Astrocyte (in vitro differentiated cells and primary cell): Measurements from ENCODE around the gene IRF1. TPM values are rescaled to one million over a fixed set of nuclear protein-coding genes. Genes with fewer than 3 reads are reported as not detected.

Experiments used
- DNase-seq: peaks from one replicate; pipeline ENCODE4 v3.0.0-alpha.2; 2010; ENCODE audit warnings: low read depth
- FAIRE-seq: peaks from 2 replicates; lab custom pipeline; 2011; peaks lifted over from hg19 to GRCh38; lab: Jason Lieb, UNC
- H2AFZ ChIP-seq: 2 replicates; pipeline ENCODE4 v1.6.0; 2012; ENCODE audit warnings: low read depth, low read length, inconsistent platforms
- H3K27ac ChIP-seq: 2 replicates; pipeline ENCODE4 v1.5.1; 2011; ENCODE audit warnings: low read depth, low read length, inconsistent platforms
- H3K27me3 ChIP-seq: 2 replicates; pipeline ENCODE4 v1.6.0; 2011; ENCODE audit warnings: low read length, inconsistent platforms; ENCODE audit not compliant: insufficient read depth
- H3K36me3 ChIP-seq: 2 replicates; pipeline ENCODE4 v1.5.1; 2011; ENCODE audit warnings: low read length, inconsistent platforms; ENCODE audit not compliant: insufficient read depth
- H3K4me1 ChIP-seq: 2 replicates; pipeline ENCODE4 v1.5.1; 2011; ENCODE audit warnings: low read length, inconsistent platforms; ENCODE audit not compliant: insufficient read depth
- H3K4me2 ChIP-seq: 2 replicates; pipeline ENCODE4 v1.6.0; 2012; ENCODE audit warnings: low read length, inconsistent platforms
- H3K4me3 ChIP-seq: 2 replicates; pipeline ENCODE4 v1.5.1; 2011; ENCODE audit warnings: low read depth, mild to moderate bottlenecking, low read length, inconsistent platforms; ENCODE audit not compliant: insufficient read depth
- H3K79me2 ChIP-seq: 2 replicates; pipeline ENCODE4 v1.6.0; 2012; ENCODE audit warnings: mild to moderate bottlenecking, low read length, inconsistent platforms; ENCODE audit not compliant: insufficient read depth
- H3K9ac ChIP-seq: 2 replicates; pipeline ENCODE4 v1.6.0; 2012; ENCODE audit warnings: mild to moderate bottlenecking, low read length, inconsistent platforms
- H3K9me3 ChIP-seq: 2 replicates; pipeline ENCODE4 v1.5.1; 2012; ENCODE audit warnings: low read depth, mild to moderate bottlenecking, low read length, inconsistent platforms; ENCODE audit not compliant: insufficient read depth
- H4K20me1 ChIP-seq: 2 replicates; pipeline ENCODE4 v1.6.0; 2012; ENCODE audit warnings: low read length, inconsistent platforms; ENCODE audit not compliant: insufficient read depth
- H3K27ac Mint-ChIP-seq: one replicate; pipeline ENCODE4 v1.8.0; 2021; ENCODE audit warnings: mild to moderate bottlenecking, mixed read lengths; ENCODE audit not compliant: unreplicated experiment
- H3K27me3 Mint-ChIP-seq: one replicate; pipeline ENCODE4 v1.8.0; 2021; ENCODE audit warnings: low read depth, mixed read lengths; ENCODE audit not compliant: unreplicated experiment
- H3K36me3 Mint-ChIP-seq: one replicate; pipeline ENCODE4 v1.8.0; 2021; ENCODE audit warnings: low read depth, mixed read lengths; ENCODE audit not compliant: unreplicated experiment
- H3K4me1 Mint-ChIP-seq: one replicate; pipeline ENCODE4 v1.8.0; 2021; ENCODE audit warnings: low read depth, mixed read lengths; ENCODE audit not compliant: unreplicated experiment
- H3K4me3 Mint-ChIP-seq: one replicate; pipeline ENCODE4 v1.8.0; 2021; ENCODE audit warnings: mild to moderate bottlenecking, moderate library complexity, mixed read lengths; ENCODE audit not compliant: unreplicated experiment
- H3K9me3 Mint-ChIP-seq: one replicate; pipeline ENCODE4 v1.8.0; 2021; ENCODE audit warnings: mild to moderate bottlenecking, mixed read lengths; ENCODE audit not compliant: unreplicated experiment
- EZH2 ChIP-seq: IDR thresholded peaks from 2 replicates; pipeline ENCODE4 v1.6.1; 2012; ENCODE audit warnings: mild to moderate bottlenecking, low read length, inconsistent platforms; ENCODE audit not compliant: insufficient read depth
- total RNA-seq: library from RNA; stranded (reverse); gene quantifications from 2 replicates; pipeline ENCODE4 v1.2.1, GENCODE V29; 2021
- TF ChIP-seq, protein P1 (sequence below): IDR thresholded peaks from 2 replicates; pipeline ENCODE4 v1.5.1; 2011; ENCODE audit warnings: low read depth, mild to moderate bottlenecking, inconsistent platforms, low read length, moderate library complexity; ENCODE audit not compliant: insufficient read depth

IRF1 gene
- total RNA-seq, 1 donor from 2014 or later: 39.7 TPM

DNA sequence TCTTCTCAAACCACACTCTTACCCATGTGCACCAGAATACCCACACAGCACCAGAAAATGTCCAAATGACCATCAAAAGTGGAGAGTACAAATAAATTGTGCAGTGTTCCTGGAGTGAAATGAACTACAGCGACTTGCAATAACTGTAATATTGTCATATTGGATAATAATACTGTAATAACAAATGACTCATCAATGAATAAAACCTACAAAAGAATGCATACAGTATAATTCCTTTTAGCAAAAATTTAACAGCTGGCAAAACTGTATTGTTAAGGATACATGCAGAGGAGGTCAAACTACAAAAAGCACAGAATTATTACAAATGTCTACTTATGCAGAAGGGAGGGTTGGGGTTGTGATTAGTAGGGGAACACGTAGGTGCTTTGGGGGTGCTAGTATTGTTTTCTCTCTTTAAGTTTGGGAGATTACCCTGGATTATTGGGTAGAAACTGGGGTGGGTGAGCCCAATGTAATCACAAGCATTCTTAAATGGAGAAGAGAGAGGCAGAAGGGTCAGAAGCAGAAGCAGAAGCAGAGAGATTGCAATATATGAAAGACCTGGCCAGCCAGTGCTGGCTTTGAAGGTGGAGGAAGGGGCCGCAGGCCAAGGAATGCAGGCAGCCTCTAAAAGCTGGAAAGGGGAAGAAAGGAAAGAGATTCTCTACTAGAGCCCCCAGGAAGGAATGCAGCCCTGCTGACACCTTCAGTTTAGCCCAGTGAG is 21.8 kb downstream of the IRF1 start:
- no peak overlapping the region for H3K9ac ChIP-seq
- Mint-ChIP-seq H3K27ac (peak overlapping the region; percentile 17), H3K4me1 (peaks cover 48% of the 10 kb centered on the region), H3K36me3 (peaks cover 11% of the 10 kb centered on the region), H3K9me3 (peaks cover 4% of the 10 kb centered on the region), H3K27me3 (no peaks in the 10 kb centered on the region), H3K4me3 (peak overlapping the region; percentile 3)
- FAIRE-seq: no peak
- peak overlapping the region; percentile 37 for H3K4me2 ChIP-seq
- no peaks in the 10 kb centered on the region for H3K36me3 ChIP-seq
- H3K9me3 ChIP-seq: no peaks in the 10 kb centered on the region
- no peaks in the 10 kb centered on the region for H4K20me1 ChIP-seq
- H3K27ac ChIP-seq: no peak overlapping the region
- no peaks in the 10 kb centered on the region for H3K79me2 ChIP-seq
- peaks cover 25% of the 10 kb centered on the region for H3K4me1 ChIP-seq
- TF ChIP-seq, protein P1, sequence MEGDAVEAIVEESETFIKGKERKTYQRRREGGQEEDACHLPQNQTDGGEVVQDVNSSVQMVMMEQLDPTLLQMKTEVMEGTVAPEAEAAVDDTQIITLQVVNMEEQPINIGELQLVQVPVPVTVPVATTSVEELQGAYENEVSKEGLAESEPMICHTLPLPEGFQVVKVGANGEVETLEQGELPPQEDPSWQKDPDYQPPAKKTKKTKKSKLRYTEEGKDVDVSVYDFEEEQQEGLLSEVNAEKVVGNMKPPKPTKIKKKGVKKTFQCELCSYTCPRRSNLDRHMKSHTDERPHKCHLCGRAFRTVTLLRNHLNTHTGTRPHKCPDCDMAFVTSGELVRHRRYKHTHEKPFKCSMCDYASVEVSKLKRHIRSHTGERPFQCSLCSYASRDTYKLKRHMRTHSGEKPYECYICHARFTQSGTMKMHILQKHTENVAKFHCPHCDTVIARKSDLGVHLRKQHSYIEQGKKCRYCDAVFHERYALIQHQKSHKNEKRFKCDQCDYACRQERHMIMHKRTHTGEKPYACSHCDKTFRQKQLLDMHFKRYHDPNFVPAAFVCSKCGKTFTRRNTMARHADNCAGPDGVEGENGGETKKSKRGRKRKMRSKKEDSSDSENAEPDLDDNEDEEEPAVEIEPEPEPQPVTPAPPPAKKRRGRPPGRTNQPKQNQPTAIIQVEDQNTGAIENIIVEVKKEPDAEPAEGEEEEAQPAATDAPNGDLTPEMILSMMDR: no peak
- no peak for TF ChIP-seq EZH2
- no peak overlapping the region for H2AFZ ChIP-seq
- no peaks in the 10 kb centered on the region for H3K27me3 ChIP-seq
- no peak overlapping the region for H3K4me3 ChIP-seq
- no peak for DNase-seq

DNA sequence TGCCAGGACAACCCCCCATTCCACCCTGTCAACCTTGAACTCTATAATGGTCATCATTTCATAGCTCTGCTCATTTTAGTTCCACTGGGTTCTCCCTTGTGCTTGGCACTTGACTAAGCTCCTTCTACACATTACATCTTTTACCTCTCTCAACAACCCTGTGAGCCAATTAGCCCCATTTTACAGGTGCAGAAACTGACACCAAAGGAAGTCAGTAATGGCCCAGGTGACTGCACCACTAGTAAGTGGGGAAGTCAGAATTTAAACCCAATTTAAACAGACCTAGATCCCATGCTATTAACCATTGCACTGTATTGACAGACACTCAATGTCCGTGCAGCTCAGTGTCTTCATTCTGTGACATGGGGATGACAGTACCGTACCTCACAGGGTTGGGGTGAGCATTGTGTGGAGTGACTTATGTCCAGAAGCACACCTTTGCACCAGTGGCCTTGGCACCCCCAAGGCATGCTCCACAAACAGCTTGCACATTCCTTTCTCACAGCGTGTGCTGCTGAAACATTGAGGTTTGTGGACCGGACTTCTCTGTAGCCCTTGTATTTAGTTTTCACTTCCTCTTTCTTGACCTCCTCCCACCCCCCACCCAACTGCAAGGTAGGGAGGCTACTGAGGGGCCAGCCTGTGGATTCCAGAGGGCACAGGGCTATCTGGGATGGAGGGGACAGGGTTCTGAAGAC is 23.1 kb downstream of the IRF1 start:
- H3K27ac Mint-ChIP-seq: peak overlapping the region; percentile 53
- no peak for FAIRE-seq

More for the DNA sequence above, 23.1 kb downstream of the IRF1 start:
- no peak overlapping the region for H2AFZ ChIP-seq
- H3K27me3 ChIP-seq: no peaks in the 10 kb centered on the region
- no peak overlapping the region for H3K4me2 ChIP-seq
- no peak overlapping the region for H3K9ac ChIP-seq
- no peak for TF ChIP-seq EZH2
- TF ChIP-seq, protein P1: no peak
- DNase-seq: no peak
- peaks cover 4% of the 10 kb centered on the region for H3K9me3 Mint-ChIP-seq
- no peak overlapping the region for H3K27ac ChIP-seq
- H4K20me1 ChIP-seq: no peaks in the 10 kb centered on the region
- no peaks in the 10 kb centered on the region for H3K79me2 ChIP-seq
- peaks cover 11% of the 10 kb centered on the region for H3K36me3 Mint-ChIP-seq
- peaks cover 53% of the 10 kb centered on the region for H3K4me1 Mint-ChIP-seq
- H3K36me3 ChIP-seq: no peaks in the 10 kb centered on the region
- H3K27me3 Mint-ChIP-seq: no peaks in the 10 kb centered on the region
- H3K4me3 ChIP-seq: no peak overlapping the region
- H3K4me3 Mint-ChIP-seq: no peak overlapping the region
- no peaks in the 10 kb centered on the region for H3K9me3 ChIP-seq
- peaks cover 25% of the 10 kb centered on the region for H3K4me1 ChIP-seq
